HG02623 (cell line): ENCODE measurements around the gene CD300C.
"Not testable (repeated sequence)": the region's sequence is repeated elsewhere in the genome, so short reads cannot be mapped to it uniquely, and the experiment has no call there.

ENCODE experiments used
- ATAC-seq: cut with Tn5 transposase; IDR thresholded peaks from one replicate; pipeline ENCODE4 v1.9.1; 2021; ENCODE audit warnings: moderate library complexity; ENCODE audit not compliant: unreplicated experiment

CD300C gene

DNA sequence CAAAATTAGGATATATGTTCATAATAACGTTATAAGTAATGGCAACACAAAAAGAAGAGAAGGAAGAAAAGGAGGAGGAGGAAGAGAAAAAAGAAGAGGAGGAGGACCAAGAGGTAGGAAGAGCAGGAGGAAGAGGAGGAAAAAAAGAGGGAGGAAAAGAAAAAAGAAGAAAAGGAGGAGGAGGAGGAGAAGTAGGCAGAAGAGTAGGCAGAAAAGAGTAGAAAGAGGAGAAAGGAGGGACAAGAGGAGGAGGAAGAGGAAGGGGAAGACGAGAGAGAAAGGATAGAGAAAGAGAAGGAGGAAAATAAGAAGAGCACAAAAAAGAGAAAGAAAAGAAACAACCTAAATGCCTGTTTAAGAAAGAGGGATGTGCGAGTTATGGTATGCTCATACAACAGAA lies 9.0 kb downstream of the CD300C start:
- no peak for ATAC-seq

DNA sequence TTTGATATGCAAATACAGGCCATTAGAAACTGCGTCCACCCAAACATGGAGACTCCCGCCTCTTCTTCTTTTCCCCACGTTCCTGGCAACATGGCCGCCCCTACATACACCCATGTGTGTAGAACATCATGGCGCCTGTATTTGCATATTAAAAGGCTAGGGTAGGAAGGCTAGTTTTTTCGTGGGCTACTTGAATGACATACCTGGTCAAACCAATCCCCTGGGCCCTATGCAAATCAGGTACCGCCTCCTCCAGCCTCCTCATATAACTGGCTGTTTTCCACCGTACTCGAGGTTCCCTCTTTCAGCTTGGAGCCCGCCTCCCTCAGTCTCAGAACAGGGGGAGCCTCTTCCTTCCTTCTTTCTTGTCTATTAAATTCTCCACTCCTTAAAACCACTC lies 13.8 kb downstream of the CD300C start:
- ATAC-seq: no peak

DNA sequence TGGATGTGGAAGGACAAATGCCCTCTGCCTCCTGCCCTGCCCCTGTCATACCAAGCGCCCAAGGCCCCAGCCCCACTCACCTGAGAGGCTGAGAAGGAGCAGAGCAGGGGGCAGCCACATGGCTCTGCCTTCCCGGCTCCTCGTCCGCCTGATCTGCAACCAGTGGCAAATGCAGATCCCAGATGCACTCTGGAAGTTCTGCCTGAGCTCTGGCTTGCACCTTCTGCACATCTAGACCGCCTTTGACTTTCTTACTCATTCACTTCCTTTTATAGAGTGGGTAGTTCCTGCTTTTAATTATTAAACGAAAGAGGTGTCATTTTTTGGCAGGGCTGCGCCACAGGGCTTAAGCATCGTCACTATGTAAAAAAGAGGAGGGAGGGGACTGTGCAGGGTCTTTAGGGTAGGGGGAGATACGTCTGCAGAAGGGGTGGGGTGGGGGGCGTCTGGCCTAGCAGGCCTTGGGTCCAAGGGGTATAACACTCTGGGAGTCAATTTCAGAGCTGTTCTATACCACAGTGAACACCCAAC lies 14.6 kb downstream of the CD300C start, which contains the start of gene CD300LB:
CD300LB (minus strand) TSS at position 245 of the 531 bp plus-strand sequence; CDS start at position 120, 125 bp downstream.
- ATAC-seq: no peak

DNA sequence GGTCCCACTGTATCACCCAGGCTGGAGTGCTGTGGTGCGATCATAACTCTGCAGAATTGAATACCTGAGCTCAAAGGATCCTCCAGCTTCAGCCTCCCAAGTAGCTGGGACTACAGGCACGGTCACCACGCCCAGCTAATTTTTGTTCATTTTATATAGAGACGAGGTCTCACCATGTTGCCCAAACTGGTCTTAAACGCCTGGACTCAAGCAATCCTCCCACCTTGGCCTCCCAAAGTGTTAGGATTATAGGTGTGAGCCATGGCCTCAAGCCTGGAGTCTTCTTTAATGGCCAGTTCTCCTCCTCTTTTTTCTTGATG lies 15.1 kb downstream of the CD300C start:
- no peak for ATAC-seq

DNA sequence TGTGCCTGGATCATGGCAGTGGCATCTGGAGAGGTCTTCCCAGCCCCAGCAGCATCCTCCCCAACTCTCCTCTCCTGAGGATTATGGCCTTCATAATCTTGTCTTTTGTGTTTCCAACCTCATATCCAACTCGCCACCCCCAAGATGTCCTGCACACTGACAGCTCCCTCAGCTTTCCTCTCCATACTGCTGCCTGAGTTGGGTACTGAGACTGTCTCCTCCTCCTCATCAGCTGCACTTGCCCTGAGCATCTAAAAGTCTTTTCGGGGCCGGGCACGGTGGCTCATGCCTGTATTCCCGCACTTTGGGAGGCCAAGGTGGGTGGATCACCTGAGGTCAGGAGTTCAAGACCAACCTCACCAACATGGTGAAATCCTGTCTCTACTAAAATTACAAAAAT lies 16.7 kb downstream of the CD300C start:
- ATAC-seq: no peak

DNA sequence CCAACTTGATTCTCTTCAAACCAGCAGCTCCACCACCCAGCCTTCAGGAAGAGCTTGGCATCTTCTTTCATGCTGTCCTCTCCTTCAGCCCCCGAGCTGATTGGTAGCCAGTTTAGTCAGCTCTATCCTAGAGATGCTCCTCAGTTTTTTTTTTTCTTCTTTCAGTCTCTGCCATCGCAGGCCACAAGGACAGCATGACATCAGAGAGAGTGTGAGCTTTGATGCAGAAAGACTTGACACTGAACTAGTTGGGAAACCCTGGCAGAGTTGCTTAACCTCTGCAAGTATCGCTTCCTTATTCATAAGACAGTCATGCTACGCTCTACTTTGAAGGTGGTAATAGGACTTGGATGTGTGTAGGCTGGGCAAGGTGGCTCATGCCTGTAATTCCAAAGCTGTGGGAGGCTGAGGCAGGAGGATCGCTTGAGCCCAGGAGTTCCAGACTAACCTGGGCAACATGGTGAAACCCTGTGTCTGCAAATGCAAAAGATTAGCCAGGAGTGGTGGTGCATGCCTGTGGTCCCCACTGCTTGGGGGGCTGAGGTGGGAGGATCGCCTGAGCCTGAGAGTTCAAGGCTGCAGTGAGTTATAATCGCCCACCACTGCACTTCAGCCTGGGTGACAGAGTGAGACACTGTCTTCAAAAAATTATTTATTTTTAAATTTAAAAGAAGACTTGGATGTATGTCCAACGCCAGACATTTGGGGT lies 17.3 kb downstream of the CD300C start:
- peak; percentile 82 for ATAC-seq

DNA sequence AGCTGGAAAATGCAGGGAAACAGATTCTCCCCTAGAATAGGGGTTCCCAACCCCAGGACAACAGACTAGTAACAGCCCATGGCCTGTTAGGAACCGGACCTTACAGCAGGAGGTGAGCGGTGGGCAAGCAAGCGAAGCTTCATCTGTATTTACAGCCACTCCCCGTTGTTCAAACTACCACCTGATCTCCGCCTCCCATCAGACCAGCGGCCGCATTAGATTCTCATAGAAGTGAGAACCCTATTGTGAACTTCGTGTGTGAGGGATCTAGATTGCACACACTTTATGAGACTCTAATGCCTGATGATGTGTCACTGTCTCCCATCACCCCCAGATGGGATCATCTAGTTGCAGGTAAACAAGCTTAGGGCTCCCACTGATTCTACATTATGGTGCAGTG lies 18.2 kb downstream of the CD300C start:
- no peak for ATAC-seq

DNA sequence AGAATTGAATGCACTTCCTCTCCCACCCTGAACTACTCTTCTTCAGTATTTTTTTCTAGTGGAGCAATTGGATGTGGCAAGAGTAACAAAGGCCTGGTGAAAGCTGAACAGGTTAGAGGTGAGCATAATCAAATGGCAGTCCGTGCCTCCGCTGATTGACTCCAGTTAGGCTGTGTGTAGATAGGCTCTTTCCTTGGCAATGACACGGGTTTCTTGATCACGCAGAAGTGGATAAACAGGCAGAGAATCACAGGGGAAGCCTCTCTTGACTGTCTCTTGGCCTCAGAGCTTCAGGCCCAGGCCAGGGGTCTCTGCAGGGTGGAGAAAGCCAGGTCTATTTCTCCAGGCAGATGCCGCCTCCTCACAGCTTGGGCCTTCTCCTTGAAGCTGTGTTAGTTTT lies 18.8 kb downstream of the CD300C start:
- no peak for ATAC-seq

DNA sequence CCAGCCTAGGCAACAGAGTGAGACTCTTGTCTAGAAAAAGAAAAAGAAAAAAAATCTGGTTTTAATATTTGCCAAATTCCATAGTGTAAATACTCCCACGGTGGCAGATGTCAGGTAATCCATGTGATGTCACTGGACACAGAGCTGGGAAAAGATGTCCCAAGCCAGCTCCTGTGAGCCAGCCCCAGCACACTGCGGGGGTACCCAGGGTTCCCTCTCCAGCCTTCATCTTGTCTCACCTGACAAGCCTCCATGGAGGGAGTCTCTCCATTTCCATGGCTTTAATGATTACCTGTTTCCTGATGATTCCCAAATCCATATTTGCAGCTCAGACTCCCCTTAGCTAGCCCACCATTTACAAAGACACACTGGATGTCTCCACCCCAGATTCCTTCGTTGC lies 19.2 kb downstream of the CD300C start:
- no peak for ATAC-seq

DNA sequence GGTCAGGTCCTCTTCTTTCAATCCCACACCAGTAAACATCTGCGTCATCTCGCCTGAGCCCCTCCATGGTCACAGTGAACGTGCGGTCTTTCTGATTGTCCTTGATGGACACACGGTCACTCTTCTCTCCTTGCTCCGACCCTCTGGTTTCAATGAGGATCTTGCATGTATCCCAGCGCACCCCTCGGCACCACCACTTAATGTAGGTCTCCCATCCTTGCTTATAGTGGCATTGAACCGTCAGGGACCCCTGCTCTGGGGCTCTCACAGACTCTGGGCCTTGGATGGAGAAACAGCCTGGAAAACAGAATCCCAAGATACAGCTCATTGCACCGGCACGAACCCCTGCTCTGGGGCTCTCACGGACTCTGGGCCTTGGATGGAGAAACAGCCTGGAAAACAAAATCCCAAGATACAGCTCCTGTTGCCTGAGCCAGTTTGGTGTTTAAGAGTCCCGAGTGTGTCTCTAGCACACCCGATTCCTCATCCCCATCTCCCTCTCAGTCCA lies 20.1 kb downstream of the CD300C start:
- ATAC-seq: no peak

DNA sequence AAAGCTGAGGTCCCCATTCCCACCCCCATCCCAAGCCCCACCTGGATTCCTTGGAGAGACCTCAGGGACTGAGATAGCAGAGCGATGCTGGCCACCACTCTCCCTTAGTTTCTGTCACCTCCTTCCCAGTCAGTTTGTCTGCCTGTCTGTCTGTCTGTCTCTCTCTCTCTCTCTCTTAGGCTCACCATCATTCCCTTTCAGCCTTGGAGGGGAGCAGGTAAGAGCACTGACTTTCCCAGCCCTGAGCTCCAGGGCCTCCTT lies 20.5 kb downstream of the CD300C start:
- no peak for ATAC-seq

DNA sequence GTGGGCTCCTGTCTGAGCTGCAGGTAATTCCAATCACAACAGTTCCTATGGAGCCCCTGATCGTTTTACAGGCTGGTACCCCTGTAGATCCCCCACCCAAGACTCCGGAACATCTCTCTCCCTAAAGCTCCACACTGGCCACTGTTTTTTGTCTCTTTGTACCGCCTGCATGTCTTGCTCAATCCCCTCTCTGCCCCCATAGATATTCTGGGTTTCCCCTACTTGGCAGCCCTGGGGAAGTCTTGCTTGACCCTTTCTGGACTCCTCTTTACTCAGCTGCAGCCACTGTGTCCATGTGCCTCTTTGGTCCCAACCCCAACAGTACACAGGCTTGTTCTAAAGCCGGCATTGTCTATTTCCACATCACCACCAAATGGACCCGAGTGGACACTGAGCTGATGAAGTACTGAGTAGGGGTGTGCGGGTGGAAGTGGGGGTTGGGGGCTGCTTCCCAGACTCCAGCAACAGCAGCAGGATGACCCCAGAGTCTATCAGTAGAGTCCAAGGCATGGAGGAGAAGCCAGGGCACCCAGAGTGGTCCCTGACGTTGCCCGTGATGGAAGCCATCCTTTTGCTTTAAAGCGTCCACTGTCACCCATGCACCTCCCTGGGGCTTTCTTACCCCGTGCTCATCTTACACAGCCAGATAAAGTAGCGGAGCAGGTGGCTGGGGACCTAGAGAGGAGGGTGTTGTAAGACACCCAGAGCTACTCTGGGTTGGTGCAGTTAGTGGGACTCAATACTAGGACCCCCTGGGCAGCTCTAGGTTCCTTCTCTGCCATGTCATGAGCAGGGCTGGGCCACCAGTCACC lies 21.1 kb downstream of the CD300C start:
- ATAC-seq: no peak

DNA sequence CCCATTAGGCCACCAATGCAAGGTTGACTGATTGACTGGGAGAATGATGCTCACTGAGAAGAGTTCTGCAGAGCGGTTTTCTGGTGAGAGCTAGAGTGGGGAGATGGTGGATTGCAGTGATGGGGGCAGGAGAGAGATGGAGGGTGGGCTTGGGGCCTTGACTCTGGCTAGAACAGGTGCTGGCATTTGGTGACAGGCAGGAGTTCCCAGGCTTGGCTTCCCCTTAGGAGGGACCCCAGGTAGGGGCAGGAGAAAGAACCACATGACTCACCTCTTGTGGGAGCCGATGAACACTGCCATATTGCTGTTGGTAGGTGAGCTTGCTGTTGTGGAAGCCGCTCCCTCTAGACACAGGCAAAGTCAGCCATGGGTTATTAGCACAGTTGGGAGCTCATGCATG lies 22.6 kb downstream of the CD300C start:
- no peak for ATAC-seq

DNA sequence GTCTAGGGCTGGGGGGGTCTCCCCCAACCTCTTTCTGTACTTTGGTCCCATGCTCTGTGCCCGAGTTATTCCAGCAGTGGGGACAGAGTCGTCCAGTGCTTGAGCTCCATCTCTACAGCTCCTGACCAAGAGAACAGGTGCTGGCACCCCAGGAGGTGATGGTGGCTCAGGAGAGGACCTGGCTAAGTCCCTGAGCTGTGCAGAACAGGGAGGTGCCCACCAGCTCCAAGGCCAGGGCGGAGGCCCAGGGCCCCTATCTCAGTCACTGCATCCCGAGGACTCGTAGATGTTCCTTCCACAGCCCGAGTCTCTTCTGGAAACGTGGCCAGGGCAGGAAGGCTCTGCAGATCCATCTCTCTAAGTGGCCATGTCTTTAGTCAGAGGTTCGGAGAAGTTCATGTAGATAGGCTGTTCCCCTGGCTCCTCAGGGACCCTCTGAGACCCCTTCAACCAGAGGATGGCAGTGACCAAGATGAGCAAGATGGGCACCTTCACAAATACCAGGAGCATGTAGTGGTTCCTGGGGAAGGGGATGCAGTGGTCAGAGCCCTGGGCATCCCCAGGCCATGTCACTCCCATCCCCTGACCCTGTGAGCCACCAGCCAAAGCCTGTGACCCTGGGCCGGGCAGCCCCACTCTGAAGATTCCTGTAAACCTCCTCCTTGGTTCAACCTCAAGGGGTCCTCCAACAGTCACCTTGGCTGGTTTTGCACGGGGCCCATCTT lies 23.4 kb downstream of the CD300C start:
- no peak for ATAC-seq

DNA sequence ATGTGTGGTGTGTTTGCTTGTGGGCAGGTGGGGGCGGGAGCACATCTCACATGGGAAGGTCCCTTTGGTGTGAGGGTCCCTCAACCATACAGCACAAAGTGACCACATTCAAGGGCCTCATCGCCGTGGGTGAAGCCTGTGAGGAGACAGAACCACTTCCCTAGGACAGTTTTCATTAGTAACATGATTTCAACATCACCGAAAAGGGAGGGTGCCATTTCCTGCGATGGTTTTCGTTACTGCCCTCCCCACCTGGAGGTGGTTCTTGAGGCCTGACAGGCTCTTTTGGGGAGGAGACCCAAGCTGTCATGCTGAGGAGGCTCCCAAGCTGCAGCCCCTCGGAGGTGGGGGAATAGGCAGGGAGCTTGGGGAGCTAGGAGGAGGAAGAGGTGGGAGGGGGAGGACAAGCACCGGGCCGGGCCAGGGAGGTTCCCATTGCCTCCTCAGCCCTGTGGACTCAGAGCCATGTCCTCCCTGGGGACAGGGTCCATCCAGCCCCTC lies 24.2 kb downstream of the CD300C start:
- ATAC-seq: no peak

DNA sequence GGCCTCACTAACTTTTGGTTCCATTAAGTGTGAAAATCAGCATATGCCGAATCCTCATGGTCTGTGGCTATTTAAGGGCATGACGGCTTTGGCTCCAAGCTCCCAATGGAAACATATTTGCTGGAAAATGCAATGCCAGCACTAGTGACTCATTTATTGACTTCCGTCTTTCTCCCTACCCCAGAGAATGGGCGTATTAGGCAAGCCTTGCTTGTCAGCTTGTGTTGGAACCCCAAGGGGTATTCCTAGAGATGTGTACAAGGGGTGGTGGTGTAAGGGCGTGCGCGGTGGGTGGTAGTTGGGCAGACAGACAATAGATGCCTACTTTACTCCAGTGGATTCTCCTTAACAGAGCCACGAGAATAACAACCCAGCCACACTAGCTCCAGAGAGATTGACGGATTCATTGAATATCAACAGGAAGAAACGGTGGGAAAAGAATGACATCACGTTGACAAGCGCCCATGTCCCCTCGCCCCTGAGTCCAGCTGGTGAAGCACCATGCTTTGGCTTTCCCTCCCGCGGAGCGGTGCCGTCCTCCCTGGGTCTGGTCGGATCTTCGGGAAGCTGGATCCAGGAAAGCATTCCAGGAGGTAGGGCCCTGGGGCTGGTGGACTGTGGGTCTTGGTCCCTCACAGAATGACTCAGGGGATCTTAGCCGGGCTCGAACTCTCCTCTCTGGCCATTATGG lies 25.0 kb downstream of the CD300C start:
- no peak for ATAC-seq

DNA sequence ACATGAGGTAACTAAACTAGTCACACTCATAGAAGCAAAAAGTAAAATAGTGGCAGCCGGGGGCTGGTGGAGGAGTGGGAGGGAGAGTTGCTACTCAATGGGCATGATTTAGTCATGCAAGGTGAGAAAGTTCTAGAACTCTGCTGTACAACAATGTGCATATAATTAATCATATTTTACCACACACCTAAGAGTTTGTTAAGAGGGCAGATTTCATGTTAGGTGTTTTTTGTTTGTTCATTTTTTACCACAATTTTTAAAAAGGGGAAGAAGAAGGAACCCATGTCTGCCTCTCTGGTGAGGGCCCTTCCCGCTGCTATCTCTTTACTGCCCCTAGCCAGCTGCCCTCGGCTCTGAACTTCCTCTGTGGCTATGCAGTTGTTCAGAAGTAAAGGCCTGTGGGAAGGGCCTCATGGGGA lies 25.9 kb downstream of the CD300C start:
- no peak for ATAC-seq

DNA sequence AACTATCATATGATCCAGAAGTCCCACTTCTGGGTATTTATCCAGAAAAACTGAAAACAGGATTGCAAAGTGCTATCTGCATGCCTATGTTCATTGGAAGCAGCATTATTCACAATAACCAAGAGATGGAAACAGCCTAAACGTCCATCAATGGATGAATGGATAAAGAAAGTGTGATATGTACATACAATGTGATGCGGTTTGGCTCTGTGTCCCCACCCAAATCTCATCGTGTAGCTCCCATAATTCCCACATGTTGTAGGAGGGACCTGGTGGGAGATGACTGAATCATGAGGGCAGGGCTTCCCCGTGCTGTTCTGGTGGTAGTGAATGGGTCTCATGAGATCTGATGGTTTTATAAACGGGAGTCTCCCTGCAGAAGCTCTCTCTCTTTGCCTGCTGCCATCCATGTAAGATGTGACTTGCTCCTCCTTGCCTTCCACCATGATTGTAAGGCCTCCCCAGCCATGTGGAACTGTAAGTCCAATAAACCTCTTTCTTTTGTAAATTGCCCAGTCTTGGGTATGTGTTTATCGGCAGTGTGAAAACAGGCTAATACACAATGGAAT lies 27.4 kb downstream of the CD300C start:
- not testable (repeated sequence) for ATAC-seq

DNA sequence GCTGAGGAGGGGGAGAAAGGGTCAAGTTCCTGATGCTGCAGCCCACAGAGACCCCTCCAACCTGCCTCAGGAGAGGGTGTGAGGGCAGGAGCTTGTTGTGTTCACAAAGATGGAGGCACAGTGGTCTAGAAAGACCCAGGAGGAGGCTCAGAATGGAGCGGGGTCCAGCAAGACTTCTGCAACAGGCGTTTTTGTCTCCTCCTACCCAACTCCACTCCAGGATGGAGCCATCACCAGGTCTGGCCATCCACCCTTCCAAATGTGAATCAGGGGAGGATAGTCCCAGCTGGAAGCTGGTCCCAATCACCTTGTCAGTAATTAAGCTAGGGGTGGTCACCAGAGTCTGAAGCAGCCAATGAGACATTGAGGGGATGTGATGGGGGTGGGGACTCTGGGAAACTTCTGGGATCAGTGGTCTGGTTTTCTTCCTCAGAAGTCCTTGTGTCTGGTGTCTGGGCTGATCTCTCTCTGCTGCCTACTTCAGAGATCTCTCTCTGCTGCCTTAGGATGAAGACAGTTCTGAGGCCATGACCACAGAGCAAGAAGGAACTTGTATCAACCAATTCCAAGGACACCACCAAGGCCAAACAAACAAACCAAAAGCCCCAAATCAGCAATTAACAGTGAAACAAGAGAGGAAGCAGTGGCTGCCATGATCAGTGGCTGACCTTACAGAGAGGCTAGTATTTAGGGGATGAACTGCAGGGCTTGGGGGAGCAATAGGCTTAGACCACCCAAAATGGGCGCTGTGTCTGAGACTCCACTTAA lies 29.2 kb downstream of the CD300C start:
- no peak for ATAC-seq

DNA sequence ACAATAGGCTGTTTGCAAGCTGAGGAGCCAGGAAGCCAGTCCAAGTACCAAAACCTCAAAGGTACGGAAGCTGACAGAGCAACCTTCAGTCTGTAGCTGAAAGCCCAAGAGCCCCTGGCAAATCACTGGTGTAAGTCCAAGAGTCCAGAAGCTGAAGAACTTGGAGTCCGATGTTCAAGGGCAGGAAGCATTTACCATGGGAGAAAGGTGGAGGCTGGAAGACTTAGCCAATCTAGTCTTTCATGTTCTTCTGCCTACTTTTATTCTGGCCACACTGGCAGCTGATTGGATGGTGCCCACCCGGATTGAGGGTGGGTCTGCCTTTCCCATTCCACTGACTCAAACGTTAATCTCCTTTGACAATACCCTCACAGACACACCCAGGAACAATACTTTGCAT lies 30.0 kb downstream of the CD300C start:
- no peak for ATAC-seq
